HG03469 (cell line): ENCODE data around the gene TRERF1.
"Not testable (repeated sequence)": the region's sequence is repeated elsewhere in the genome, so short reads cannot be mapped to it uniquely, and the experiment has no call there.

ENCODE experiments used
- ATAC-seq: cut with Tn5 transposase; IDR thresholded peaks from one replicate; pipeline ENCODE4 v1.9.1; 2021; ENCODE audit warnings: mild to moderate bottlenecking, moderate library complexity, moderate number of reproducible peaks; ENCODE audit not compliant: unreplicated experiment

Gene TRERF1

DNA sequence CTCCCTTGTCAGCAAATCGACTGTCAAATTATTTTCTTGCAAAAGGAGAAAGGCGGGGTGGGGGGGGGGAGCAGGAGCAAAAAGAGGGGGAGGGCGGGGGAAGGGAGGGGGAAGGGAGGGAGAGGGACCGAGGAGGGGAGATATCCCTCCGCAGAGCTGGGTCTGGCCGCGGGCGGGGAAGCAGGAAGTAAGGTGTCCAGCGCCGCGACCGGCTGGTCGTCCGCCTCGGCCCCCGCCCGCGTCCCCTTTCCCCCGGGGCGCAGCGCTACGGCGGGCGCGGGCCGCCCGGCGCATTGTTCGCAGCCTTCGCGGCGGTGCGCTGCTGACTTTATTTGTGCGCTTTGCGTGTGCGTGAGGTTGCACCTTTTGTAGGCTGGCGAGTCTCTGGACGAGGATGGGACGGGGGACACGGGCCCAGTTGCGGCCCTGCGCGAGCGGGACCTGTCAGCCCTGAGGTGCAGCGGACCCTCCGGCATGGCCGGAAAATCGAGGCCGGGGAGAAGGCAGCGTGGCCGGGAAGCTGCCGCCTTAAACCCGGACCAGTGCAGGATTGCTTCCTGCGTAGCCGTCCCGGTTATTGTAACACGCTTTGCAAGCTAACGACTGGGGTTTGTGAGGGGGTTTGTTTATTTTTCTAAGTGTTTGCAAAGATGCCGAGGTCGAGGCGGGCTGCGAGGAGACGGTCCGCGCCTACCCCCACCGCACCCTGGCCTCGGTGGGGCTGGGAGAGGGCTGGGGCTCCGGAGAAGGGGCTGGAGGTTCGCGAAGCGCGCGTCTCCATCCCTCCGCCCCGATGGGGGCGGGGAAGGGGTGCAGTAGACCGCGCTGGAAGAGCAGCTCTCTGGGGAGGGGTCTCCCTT is 675 bp upstream of the TRERF1 start:
- ATAC-seq = no peak

DNA sequence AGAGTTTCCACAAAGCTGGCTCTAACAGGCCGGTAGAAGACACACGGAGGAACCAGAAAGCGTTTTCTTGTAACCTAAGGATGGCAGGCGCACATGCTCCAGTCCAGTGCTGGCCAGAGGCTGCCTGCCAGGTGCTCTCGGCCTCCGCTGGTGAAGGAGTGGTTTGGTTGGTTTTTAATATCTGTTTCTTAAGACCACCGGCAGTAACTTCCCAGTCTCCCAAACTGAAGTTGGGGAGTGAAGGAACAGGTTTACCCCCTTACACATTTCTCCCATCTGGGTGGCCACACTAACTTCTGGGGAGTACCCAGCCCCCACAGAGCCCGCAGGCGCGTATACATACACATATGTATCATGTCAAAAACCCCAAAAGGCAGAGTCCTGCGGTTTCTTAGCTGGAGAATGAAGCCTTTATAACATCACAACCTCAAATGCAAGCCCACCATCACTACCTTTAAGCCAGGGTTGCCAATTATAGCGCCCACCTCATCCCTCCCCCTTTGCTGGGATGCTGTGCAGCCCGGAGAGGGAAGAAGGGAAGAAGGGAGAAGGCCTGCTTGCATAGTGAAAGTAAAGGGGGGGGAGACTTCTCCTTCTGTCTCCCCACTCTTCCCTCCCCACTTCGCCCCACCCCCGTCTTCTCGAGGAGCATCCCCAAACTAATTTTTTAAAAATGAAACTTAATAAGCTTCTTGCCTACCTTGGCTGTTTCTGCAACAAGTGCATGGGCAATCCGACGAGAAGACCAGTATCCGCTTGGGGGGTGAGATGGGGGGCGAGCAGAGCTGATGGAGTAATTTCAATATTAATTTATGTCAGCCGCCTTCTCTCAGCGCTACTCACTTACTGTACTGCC is 1.0 kb downstream of the TRERF1 start:
- ATAC-seq = no peak

DNA sequence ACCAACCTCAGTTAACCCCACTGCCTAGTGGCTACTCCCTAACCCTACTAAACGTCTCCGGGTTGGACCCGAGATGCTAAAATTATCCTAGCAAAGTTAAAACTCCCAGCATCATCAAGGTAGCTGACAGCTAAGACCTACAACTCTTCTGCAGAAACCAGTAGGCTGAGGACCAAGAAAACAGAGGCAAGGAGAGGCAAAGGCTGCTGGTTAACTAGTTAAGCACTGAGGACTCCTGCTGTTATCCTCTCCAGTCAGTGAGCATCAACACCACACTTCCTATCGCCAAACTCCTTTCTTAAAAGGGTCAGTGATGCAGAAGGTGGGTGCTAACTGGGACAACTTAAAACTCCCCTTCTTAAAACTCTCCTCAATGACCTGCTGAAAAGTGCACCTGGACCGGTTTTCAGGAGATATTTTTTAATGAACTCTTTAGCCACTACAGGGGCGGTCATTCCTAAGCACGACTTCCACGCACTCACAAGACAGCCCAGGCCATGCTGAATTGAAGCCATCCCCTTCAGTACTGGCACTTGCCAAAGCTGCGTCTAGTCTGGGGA is 1.7 kb downstream of the TRERF1 start:
- no peak for ATAC-seq

DNA sequence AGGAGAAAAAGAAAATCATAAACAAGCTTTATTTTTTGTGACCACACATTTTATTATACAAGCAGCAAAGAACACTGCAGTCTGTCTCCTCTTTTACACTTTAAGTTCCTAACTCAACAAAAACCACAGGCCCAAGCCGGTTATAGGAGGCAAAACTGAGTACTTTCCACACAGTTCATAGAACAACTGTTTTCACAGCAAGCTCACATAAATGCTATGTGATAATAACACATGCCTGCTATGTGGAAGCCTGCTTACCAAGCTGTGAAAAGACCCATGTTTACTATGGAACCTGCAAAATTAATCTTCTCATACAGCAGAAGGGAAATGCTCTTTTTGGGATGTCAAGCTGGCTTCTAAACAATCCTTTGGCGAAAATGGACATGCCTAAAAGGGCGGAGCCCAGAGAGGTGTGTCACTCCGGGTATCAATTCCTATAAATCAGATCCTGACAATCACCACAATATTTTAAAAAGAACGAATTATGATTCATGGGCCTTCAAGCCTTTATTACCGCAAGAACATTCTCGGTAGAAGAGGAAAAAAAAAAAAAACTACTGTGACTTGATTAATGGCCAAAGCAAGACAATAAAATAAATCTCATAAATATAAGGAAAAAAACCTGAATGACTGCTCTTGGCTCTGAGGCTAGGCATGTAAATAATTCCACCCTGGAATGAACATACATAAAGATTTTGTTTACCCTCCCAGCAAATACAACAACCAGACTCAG is 2.6 kb downstream of the TRERF1 start:
- ATAC-seq = no peak

DNA sequence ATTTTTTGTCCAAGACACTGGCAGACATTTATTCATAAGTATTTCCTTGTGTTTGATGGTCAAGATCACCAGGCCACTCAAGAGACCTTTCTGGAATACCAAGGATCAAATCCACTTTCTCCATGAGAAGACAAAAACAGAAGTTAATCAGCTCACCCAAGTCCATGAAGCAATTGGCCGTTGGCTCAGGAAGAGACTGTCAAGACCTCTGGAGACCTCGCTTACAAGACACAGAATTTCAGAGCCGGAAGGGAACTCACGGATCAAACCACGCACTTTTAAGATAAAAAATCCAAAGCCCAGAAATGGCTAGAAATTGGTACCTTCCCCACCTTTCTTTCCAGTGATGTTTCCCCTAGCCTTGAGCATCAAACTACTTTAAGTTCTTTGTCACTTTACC is 3.3 kb downstream of the TRERF1 start:
- no peak for ATAC-seq

DNA sequence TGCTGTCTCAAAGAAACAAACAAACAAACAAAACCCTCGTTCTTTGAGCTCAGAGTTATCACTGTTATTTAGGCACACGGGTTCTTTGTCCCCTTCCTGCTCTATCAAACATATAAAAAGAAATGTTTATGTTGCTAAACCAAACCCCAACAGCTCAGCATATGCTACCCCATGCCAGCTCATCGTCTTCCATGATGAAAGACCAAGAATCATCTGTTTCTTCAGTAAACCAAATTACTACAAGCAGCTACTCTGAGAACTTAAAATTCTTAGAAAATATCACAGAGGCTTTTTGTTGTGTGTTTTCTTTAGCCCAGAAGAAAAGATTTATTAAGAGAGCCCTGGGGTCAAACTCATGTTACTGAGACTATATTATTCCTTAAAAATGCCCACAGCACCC is 4.7 kb downstream of the TRERF1 start:
- ATAC-seq = no peak

DNA sequence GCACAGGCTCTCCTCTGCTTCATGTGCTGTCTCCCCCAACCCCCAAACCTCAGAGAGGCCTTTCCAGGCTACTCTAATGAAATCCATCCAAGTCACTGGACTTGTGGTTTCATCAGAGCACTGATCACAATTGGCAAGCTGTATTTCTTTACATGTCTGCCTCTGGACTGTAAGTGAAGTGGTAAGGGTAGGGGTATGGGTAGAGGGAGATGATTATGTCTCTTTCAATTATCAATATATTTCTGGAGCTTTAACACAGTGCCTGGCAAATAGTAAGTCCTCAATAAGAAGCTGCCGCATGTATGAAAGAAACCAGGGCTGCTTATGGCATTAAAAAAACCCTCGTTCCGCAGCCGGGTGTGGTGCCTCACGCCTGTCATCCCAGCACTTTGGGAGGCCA is 5.4 kb downstream of the TRERF1 start:
- no peak for ATAC-seq

DNA sequence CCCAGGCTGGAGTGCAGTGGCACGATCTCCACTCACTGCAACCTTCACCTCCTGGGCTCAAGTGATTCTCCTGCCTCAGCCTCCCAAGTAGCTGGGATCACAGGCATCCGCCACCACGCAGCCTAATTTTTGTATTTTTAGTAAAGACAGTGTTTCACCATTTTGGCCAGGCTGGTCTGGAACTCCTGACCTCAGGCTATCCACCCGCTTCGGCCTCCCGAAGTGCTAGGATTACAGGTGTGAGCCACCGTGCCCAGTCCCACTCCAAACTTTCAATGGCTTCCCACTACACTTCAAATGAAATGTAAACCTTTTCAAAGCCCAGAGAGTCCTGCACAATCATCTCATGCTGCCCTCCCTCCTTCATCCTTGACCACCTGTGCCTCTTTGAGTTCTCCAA is 5.8 kb downstream of the TRERF1 start:
- not testable (repeated sequence) for ATAC-seq

DNA sequence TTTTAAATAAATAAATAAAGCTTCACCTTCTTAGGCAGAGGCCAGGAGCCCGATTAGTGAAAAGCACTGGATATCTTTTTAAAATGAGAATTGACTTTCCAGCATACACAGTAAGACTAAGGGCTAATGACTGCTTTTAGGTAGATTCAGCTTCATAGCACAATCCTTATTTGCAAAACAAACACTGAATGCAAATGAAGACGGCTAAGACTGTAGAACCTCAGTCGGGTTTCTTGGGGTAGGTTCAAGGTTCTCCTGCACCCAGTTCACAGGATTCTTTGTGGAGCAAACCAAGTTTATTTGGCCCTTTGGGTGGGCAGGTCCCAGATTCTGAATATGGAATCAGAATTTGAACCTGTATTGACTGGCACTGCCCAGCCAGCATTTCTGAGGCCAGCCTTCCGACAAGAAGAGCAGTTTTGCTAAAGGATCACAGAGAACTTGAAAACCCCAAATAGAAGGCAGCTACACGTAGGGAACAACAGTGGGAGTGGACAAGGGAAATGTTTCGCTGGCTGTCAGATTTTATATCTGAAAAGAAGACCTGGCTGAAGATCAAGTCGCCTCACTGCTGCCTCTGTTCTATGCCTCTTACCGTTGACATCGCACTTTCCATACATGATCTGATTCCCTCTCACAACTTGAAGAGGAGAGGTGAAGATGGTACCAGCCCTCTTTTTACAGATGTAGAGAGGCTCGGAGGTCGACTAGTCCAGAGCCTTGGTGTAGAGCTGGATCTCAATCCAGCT is 8.2 kb downstream of the TRERF1 start:
- ATAC-seq = no peak

DNA sequence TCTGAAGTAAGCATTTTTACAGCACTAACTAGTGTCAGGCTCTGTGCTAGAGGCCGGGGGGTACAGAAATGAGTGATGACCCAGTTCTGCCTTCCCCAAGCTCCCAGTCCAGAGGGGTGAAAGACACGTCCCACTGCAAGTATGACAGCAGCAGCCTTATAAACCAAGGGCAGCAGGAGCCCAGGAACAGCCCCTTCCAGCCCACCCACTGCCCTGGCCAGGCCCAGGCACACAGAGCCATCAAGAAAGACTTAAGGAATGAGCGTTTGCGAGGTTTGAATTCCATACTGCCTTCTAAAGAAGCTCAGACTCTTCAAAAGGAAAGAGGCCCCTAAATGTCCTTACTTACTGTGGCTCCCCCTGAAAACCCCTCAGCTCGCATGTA is 10.0 kb downstream of the TRERF1 start:
- no peak for ATAC-seq

DNA sequence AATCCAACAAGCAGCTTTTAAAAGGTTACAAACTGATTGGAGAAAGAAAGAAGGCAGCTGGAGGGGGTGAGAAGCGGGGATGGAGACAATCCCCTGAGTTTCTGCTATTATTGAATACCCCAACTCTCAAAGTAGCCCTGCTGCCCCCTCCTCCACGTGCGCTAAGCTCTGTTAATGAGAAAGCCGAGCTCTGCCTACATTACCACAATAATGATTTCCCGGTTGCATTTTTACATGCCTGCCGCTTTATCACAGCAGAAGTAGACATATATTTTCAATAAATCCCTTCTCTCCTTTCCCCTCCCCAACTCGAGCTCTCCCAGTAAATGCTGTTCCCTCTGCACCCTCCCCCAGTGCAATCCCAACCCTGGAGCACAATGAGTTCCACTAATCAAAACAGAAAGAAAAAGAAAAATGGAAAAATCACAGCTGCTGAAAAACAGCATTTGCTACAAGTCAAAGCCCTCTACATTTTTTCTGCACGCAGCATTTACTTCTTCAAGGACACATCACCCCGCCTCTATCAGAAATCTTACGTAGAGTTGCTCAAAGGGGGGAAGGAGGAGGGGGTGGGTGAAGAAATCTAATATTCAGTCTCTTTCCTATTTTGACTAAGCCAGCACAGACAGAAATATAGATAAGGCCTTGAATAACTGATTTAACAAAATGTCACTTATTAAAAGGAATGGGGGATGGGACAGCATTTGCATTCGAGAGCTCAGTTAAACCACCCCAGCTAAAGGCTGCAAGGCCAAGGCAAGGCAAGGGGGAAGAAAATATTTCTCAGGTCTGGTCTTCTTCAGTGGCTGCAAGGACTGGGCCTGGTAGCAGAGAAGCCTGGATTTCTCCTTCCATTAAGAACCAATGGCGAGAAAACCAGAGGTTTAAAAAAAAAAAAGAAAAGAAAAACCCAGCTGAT is 10.7 kb downstream of the TRERF1 start:
- ATAC-seq = no peak

DNA sequence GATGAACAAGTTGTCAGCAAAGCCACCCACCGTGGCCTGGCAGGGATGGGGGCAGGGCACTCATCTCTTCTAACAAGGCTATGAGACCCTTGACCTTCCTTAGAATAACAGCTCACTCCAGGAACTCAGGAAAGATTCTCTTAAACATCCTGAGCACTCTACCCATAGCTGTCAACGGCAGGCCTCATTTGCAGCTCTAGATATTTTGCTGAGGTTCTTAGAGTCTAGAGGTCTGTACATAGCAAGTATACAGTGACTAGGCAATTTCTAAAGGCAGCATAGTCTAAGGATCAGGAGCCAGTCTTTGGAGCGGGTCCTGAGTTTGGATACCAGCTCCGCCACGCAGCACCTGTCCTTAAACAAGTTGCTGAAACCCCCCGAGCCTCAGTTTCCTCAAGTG is 11.7 kb downstream of the TRERF1 start:
- ATAC-seq = no peak

DNA sequence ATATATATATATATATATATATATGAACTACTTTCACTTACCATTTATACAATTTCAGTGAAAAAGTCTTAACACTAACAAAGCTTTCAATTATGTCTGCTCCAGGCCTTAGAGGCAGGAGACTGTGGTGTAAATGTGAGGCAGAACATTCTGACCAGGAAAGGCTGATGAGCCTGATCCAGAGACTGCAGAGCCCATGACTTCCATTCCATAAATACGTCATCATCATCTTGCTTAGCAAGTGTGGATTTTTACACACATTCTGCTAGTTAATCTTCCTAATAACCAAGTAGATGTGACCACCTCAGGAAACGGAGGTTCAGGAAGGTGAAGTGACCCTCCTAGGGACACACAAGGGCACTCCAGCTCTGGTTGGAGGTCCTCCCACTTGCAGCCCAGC is 14.9 kb downstream of the TRERF1 start:
- ATAC-seq = no peak

DNA sequence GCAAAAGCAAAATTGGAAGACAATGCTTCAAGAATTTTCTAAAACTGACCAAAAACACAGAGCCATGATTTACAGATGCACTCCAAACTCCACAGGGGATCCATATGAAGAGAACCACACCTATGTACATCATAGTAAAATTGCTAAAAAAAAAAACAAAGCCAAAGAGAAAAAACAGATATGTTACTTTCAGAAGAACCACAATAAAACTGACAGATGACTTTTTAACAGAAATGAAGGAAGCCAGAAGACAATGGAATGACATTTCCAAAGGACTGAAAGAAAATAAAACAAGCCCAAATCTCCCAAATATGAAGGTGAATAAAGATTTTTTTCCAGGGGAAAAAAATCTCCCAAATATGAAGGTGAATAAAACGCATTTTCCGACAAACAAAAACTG is 17.5 kb downstream of the TRERF1 start:
- no peak for ATAC-seq

DNA sequence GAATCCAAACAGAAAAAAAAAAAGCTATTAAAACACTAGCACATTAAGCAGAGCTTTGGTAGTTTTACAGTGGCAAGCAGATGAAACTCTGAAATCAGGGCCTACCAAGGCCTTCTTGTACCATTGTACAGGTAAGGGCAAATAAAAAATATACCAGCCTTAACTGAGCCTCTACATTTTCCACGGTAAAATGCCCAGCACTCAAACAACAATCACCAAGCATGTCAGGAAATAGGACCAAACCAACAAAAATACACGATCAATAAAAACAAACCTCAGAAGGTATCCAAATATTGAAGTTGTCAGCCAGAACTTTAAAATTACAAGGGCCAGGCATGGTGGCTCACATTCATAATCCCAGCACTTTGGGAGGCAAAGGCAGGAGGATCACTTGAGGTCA is 18.3 kb downstream of the TRERF1 start:
- ATAC-seq = no peak

DNA sequence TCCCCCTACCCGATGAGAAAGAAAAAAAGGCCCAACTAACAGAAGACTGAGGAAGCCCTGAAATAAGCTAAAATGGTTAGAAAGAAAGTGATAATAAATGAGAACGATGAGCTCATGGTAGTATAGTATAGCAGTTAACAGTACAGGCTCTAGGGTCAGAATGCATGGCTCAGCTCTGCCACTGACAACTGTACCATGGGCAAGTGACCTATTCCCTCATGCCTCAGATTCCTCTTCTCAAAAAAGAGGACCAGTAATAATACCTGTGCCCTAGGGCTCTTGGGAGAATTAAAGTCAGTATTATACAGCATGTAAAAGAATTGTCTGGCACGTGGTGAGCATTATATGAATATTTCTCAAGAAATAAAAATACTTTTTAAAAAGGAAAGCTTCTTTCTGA is 19.8 kb downstream of the TRERF1 start:
- ATAC-seq = no peak

DNA sequence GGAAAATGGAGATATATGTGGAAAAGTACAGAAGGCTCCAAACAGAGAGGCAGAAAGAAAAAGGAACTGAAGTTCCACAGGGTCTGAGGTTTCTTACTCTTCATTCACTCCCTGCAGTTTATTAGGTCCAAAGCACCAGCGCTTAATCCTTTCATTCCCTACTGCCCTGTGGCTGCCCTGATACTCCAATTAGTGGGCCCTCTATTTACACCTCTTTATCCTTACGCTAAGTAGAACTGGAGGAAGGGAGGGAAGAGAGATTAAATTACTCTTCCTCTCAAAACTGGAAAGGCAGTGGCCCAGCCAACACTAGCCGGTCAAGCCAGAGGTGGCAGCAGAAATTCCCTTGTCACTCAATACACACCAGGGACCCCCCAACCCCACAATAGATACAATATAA is 20.4 kb downstream of the TRERF1 start:
- no peak for ATAC-seq

DNA sequence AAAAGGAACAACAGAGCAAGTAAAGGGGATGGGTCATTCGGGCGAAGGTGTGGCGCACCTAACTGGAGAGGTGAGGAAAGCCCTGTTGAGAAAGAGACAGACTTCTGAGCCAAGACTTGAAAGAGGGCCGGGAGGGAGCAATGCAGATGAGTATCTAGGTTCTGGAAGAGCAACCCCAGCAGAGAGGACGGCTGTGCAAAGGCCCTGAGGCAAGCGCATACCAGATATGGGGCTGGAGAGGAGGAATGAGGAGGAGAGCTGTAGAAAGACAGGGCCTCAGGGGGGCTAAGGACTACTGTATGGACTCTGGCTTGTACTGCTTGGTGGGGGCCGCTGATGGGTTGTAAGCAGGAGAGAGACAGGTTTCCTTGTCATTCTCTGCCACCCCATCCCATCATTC is 21.9 kb downstream of the TRERF1 start:
- no peak for ATAC-seq

DNA sequence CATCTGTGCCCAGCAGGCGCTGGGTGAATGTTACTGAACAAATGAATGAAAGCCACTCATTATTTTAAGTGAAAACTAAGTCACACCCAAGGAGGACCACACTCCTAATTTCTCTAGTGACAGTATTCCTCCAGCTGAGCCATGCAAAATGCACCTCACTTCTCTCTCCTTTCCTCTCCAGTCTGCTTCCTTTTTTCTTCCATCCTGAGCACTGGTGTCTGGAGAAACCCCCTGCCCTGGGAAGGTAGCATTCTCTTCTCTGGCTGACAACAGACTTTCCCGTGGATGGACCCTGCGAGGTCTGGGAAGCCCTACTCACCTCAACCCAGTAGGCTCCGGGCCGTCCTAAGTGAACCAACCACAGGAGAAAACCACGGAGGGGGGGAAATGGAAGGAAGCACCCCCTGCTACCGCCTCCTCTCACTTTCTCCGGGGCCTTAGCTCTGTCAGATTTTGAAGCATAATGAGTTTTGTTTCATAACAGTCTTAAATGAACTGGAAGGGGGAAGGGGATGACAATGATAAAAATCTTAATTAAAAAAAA is 22.6 kb downstream of the TRERF1 start:
- no peak for ATAC-seq
